Measurements from ENCODE around the gene ANKS3. TPM values are rescaled to one million over a fixed set of nuclear protein-coding genes. Genes with fewer than 3 reads are reported as not detected.

ANKS3 gene
- total RNA-seq, 4 donors from 2014 or later, result 23.3 to 47.8 (median 27.6) TPM

DNA sequence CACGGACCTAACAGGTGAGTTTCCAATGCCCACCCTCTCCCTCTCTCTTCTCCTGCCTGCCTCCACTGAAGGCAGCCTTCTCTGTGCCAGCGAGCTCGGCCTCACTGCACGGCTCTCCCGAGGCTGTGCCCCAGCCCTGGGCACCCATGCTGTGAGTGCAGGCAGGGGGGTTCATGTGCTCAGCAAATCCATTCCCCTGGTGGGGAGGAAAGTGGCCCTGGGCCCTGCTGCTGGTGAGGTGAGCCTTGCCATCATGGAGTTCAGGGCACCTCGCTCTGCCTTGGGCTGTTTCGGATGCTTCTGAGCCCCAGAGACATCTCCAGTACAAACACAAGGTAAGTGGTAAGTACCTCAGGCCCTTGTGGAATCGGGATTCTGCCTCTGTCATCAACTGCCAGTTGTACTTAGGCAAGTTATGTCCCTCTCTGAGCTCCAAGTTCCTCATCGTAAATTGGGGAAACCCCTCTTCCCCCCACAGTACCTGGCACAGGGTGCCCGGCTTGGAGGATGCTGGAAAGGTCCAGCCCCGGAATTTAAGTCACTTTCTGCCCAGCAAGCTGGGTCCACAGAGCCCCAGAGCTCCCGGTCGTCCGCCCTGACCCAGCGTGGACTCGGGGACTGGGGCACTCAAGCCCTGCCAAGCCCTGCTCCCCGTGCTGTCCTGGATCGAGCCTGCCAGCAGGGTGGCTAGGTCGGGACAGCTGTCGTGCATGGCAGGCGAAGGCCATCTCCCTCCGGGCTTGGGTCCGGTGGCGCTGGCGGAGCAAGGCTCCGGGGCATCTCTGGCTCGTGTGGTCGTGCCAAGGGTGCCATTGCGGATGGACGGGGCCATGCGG is 41.4 kb downstream of the ANKS3 start:
- H3K9me3 ChIP-seq, result no peaks in the 10 kb centered on the region
- H3K36me3 ChIP-seq, result peaks cover 0 to 57% of the 10 kb centered on the region in 2 donors
- H3K27ac ChIP-seq, result peak overlapping the region in 3 of 4 donors; percentile 78 to 96 (median 83)
- WGBS, 2 donors (ENCODE audit: low coverage in 1 of 2), result 24 to 41% methylated on average over 4 to 5 of the region's 31 CpGs
- peaks cover 0 to 45% (median 19%) of the 10 kb centered on the region in 3 donors for H3K4me1 ChIP-seq
- no peaks in the 10 kb centered on the region for H3K27me3 ChIP-seq
- peak overlapping the region; percentile 46 to 99 for H3K4me3 ChIP-seq
- ATAC-seq, result peak; percentile 7
- TF ChIP-seq POLR2A (IDR thresholded peaks at IDR 0.05), result no peak
- no peak for TF ChIP-seq CTCF (IDR thresholded peaks at IDR 0.05)
- TF ChIP-seq EP300 (IDR thresholded peaks at IDR 0.05), result no peak
- TF ChIP-seq POLR2AphosphoS5 (IDR thresholded peaks at IDR 0.05), result no peak

DNA sequence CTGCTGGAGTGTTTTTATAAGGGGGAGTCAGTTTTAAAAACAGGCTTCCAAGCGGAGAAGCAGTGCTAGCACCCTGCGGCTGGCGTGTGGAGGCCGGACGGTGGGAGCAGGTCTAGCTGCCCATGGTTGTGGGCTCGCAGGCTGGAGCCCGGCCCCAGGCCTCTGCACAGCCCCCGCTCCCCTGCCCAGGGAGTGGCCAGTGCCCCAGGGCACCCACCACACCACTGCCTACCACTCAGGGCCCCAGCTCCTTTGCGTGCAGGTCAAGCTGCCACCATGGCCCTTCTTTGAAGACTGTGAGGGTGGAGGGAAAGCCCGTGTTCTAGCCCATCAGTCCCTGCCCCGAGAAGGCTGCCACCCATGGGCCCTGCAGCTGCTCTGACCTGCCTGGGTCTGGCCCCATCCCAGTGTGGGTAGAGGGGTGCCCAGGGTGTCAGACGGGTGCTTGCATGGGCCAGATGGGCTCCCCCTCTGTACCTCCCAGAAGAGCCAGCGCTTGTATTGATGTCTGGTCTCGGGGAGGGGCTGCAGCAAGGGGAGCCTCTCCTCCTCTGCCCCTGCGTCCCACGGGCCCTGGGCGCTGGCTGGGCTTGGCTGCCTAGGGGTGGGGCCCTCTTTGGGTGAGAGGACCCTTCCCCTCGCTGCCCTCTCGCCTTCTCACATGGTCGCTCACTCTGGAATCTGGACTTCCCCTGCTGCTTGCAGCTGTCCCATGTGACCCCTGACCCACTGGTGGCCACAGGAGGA is 42.2 kb downstream of the ANKS3 start:
- Histone ChIP-seq H3K27ac (peak overlapping the region in 1 of 4 donors; percentile 96), H3K27me3 (no peaks in the 10 kb centered on the region), H3K36me3 (peaks cover 0 to 57% of the 10 kb centered on the region in 2 donors), H3K4me3 (no peak overlapping the region), H3K4me1 (peaks cover 0 to 40% (median 18%) of the 10 kb centered on the region in 3 donors), H3K9me3 (no peaks in the 10 kb centered on the region)
- ATAC-seq, result no peak
- no peak for TF ChIP-seq CTCF (IDR thresholded peaks at IDR 0.05)
- TF ChIP-seq POLR2AphosphoS5 (IDR thresholded peaks at IDR 0.05), result no peak
- TF ChIP-seq POLR2A (IDR thresholded peaks at IDR 0.05), result no peak
- TF ChIP-seq EP300 (IDR thresholded peaks at IDR 0.05), result no peak
- WGBS, 2 donors (ENCODE audit: low coverage in 1 of 2), result 61 to 70% methylated on average over 4 to 6 of the region's 20 CpGs

- no peak for ATAC-seq
- WGBS, 2 donors (ENCODE audit: low coverage in 1 of 2), result 72 to 85% methylated on average over 3 to 6 of the region's 19 CpGs
Observed at GRCh38 chr16:4690946-4691665, 43.0 kb downstream of the ANKS3 start.

More at GRCh38 chr16:4690946-4691665, 43.0 kb downstream of the ANKS3 start:
- H3K4me1 ChIP-seq, result peaks cover 0 to 32% (median 14%) of the 10 kb centered on the region in 3 donors
- H3K36me3 ChIP-seq, result peaks cover 0 to 57% of the 10 kb centered on the region in 2 donors
- no peak overlapping the region for H3K4me3 ChIP-seq
- TF ChIP-seq POLR2A (IDR thresholded peaks at IDR 0.05) (no peak), EP300 (IDR thresholded peaks at IDR 0.05) (no peak), POLR2AphosphoS5 (IDR thresholded peaks at IDR 0.05) (no peak), CTCF (IDR thresholded peaks at IDR 0.05) (no peak)
- no peak overlapping the region for H3K27ac ChIP-seq
- no peaks in the 10 kb centered on the region for H3K9me3 ChIP-seq
- H3K27me3 ChIP-seq, result no peaks in the 10 kb centered on the region
